GM18870 (cell line): ENCODE measurements around the gene ATP5PO.

ENCODE experiments used
- ATAC-seq: cut with Tn5 transposase; IDR thresholded peaks from one replicate; pipeline ENCODE4 v1.9.1; 2021; ENCODE audit warnings: moderate library complexity; ENCODE audit not compliant: unreplicated experiment

Gene ATP5PO

DNA sequence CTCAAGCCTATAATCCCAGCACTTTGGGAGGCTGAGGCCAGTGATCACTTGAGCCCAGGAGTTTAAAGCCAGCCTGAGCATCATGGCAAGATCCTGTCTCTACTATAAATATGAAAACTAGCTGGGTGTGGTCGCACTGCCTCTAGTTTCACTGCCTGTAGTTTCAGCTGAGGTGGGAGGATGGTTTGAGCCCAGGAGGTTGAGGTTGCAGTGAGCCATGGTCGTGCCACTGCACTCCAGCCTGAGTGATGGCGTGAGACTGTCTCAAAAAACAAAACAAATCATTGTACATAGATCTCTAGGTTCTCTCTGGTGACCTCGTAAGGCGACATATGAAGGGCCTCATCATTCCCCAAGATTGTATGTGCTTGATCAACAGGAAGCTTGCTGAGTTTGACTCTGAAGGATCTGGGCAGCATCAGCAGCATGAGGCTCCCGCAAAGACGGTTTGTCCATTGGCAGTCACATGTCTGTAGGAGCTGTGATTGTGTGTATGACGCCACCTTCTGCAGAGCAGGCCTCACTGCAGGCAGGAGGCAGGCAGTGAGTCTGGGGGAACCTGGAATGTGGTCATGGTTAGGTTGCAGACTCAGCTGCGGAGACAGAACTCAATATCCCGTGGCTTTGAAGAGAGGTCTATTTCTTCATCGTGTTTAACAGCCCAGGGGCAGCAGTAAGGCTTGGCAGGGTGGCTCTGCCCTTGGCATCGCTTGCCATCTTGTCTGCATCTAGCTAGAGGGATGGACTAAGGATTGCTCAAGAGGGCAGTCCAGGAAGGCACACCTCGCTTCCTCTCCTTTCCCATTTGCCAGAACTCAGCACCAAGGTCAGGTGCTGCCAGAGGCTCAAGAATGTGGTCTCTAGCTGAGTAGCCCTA lies 14.0 kb downstream of the ATP5PO start:
- no peak for ATAC-seq

DNA sequence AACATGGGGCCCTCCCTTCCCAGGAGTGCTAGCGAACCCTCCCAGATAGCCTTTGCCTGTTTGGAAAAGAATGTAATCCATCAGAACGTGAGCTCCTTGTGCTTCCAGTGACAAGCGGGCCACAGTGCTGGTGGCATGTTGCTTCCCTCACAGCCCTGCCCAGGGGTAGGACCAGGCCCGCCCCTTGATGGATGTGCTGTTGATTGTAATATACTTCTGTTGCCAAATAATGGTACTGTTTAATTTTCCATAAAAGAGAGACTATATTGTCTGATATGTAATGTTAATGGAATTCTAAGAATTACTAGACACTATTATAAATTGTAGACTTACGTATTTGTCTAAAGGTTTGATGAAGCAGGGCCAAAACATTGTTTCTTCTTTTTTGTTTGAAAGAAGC lies 16.4 kb downstream of the ATP5PO start:
- ATAC-seq = no peak

DNA sequence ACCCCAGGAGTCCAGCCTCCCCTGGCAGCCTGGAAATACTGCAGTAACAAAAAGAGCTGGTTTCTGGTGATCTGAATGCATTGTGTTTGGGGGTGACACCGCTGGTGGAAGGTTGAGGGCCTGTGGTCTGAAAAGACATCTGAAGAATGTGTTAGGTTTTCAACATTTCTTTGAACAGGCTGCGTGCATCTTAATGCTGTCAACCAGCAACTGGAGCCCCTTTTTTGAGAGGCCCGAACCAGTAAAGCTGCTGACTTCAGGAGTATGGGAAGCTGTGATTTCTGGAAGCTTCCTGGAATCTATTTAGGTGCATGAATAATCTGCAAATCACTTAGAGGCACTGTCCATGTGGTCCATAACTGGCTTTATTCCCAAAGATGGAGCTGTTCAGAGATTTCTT lies 17.0 kb downstream of the ATP5PO start:
- no peak for ATAC-seq

DNA sequence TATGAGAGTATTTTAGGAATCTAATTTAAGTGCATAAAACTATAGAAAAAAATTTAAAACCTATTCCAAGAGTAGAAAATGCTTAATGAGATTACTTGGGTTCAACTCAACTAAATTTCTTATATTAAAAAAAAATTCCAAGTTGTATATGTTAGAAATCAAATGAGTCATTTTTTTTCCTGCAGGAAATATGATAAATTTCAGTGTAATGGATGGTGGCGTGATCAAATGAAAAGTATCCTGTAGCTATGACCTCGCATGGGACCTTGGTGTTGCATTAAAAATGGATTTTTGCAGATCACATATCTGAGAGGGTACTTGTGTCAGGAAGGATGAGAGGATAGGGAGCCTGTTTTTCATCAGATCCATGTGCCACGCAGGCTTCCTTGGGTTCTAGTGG lies 17.9 kb downstream of the ATP5PO start:
- ATAC-seq = no peak

DNA sequence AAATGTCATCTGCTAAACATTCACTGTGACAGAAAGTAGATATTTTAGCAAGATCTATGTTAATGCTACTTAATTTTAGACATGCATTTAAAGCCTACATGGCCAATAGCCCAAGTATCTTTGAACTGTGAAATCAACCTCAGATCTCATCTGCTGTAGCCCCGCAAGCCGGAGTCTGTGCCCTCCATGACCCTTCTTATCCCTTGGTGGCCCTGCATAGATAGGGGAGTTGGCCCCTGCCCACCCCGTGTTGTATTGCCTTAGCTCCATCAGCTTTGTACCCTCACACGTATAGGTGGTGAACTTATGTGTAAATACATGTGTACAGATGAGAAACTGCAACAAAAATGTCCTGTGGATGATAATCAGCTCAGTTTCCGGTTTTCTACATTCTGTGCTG lies 18.5 kb downstream of the ATP5PO start:
- ATAC-seq = no peak

DNA sequence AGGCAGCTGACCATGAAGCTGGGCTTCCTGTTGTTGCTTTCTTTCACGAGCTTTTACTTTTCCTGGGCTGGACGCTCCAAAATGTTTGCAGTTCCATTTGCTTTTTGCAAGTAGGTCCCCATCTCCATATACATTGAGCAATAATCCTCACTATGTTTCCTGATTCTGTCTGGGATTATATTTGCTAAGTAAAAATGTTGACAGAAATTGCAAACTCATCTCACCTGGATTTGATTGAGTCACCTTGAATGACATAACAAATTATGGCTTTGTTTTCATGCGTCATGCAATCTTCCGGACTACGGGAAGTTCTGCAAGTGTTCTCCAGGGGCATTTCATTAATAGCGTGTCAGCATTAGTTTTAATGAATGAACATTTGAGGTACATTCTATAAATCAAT lies 18.9 kb downstream of the ATP5PO start:
- no peak for ATAC-seq

DNA sequence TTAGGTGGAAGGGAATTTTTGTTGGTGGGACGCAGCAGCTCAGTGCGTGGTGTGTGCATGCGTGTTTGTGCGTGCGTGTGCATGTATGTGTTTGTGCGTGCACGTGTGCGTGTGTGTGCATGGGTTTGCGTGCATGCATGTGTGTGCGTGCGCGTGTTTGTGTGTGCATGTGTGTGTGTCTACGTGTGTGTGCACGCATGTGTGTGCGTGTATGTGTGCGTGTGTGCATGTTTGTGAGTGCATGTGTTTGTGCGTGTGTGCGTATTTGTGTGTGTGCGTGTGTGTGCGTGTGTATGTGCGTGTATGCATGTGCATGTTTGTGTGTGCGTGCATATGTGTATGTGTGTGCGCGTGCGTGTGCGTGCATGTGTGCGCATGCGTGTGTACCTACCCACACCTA lies 20.2 kb downstream of the ATP5PO start:
- ATAC-seq = no peak

DNA sequence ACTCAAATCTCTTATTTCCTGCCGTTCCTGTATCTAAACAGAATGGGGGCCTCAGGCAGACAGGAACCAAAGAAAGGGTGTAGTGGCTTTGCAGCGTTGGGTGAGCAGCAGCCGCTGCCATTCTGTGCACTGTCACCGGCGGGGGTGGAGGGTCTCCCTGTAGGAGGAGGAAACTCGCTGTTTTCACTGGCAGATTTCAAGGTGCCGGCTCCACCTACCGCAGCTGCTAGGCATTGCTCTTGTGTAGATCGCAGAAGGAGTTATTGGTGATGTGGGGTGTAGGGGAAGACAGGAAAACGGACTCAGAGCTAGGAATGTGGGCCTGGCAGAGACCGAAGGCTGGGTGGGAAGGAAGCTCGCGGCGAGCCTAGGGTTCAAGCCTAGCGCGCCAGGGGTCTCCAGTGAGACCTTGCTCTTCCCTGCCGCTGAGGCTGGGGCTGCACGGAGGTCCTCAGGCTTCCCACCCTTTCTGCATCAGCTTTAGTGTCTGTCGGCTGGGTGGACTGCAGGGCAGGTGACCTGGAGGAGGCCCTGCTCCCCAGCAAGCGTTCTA lies 20.8 kb downstream of the ATP5PO start:
- ATAC-seq = no peak

DNA sequence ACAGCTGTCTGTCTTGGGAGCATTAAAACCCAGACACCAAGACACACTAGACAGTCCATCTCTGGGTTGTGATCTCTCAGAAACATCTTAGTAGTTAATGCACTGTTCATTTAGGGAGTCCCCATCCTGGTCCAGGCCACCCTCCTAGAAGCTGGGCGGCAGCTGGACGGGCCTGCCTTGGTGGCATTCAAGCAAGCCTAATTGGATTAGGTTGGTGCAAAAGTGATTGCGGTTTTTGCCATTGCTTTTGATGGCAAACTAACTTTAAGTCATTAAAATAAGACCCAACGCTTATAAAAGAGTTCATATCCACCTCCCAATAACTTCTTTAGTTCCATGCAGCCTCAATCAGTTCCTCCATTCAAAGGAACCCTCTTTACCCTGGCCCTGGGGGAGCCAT lies 21.7 kb downstream of the ATP5PO start:
- ATAC-seq = no peak

DNA sequence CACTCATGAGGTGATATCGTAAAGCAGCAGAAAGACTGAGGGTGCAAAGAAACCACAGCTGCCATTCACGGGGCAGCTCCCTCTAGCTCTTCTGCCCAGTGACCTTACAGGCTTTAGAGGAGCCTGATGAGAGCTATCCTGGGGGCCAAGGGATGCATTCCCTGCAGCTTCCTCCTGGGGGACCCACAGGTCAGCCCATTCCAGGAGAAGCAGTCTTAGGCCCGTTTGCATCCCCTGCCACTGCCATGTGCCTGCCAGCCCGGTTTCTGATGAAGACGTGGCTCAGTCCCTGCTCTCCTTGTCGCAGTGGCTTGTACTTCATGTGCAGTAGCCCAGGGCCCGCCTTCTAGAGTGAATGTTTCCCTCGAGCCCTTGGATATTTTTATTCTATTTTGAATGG lies 22.8 kb downstream of the ATP5PO start:
- ATAC-seq = no peak

DNA sequence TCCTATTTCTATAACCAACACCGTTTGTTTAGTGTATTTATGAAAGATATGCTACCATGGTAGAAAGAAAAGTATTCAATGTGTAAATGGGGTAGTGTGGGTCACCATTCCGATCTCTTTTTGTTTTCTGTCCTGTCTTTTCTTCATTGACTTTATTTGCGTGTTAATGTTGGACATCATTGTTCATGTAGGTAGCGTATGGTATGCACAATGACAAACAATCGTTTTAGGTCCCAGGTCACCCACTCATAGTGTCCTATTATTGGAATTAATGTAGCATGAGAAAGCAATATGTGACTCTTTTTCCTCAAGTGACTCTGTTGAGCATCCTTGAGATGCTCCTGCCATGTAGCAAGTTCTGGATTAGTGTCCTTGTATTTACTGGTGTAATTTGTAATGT lies 25.4 kb downstream of the ATP5PO start:
- ATAC-seq = no peak

DNA sequence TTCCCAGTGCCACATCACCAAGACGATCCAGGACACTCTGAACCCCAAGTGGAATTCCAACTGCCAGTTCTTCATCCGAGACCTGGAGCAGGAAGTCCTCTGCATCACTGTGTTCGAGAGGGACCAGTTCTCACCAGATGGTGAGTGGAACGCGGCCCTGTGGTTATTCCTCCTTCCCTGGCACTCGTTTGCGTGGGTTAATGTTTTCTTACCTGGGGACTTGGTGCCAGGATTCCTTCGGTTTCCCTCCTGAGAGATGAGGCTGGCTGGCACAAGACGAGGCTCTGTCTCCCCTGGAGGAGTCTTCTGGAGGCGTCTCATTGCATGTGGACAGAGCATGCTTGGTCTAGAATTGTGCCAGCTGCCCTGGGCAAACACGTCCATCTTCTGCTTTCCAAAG lies 29.3 kb downstream of the ATP5PO start:
- no peak for ATAC-seq

DNA sequence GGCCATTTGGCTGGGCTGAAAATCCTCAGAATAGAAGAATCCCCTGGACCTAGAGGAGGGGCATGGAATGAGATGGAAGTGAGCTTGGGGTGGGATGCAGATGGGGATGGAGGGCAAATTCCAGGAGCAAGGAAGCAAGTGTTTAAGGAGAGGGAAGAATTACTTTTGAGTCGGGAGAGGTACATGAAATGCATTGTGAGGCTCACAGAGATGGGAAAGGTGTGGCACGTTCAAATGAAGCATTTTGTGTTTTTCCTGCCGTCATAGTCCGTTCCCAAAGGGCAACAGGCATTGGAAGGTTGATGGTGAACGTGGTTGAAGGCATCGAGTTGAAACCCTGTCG lies 30.5 kb downstream of the ATP5PO start:
- no peak for ATAC-seq

DNA sequence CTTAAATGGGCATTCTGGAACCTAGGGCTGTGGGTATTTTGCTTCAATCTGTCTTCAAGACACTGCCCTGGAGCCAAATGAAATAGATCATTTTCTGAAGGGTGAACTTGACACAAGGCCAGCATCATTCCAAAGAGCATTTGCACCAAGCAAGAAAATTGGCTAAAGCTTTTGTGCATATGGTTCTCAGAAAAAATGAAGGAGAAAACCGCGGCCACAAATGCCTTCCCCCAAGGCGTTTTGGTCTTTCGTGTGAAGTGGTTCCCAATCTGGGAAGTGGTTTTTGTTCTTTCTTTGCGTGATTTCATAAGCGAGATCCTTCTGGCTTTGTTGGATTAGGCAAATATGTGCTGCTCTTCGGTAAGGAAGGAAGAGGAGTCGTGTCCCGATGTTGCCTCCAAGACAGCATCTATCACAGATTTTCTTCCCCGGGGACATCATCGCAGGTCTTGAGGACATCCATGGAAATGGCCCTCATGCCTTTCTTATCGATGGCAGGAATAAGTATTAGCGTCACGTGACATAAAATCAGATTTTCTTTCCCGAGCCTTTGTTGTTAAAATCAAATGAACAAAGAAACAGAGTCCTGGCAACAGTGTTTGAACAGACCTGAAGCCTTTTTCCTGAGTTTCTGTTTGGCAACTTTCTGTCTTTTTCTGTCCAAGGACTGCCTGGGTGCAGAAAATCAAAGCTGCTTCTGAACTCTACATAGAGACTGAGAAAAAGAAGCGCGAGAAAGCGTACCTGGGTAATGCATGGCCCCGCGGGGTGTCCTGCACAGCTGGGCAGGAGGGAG lies 31.0 kb downstream of the ATP5PO start:
- ATAC-seq = no peak

DNA sequence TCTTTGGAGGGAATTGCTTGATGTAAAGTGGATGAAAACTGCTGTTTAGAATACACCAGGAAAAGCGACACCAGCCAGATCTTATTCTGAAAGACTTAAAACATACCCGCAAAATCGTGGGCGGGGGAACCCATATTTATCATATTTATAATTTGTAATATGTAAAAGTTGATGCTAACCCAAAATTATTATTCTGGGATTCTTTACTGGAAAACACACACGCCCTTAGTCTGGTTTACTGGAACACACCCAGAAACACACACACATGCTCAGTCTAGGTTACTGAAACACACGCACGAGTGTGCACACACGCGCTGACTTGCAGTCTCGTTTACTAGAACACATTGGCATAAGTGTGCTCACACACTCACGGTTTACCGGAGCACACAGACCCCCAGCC lies 32.5 kb downstream of the ATP5PO start:
- ATAC-seq = no peak

DNA sequence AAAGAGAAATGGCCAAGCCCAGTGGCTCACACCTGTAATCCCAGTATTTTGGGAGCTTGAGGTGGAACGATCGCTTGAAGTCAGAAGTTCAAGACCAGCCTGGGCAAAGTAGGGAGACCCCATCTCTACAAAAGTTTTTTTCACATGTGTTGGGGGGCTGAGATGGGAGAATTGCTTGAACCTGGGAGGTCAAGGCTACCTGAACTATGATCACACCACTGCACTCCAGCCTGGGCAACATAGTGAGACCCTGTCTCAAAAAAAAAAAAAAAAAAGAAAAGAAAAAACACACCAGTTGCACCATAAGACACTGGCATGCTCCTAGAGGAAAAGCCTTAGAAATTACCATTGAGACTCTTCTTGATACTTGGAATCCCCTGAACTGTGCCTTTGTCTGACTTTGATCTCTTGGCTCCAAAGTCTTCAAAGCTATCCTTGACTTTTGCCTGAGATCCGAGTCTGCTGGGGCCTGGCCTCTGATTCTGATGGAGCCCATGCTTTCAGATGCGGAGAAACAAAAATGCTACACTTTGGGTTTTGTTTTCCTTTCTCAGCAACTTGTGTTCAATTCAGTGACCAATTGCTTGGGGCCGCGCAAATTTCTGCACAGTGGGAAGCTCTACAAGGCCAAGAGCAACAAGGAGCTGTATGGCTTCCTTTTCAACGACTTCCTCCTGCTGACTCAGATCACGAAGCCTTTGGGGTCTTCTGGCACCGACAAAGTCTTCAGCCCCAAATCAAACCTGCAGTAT lies 33.7 kb downstream of the ATP5PO start:
- ATAC-seq = no peak

DNA sequence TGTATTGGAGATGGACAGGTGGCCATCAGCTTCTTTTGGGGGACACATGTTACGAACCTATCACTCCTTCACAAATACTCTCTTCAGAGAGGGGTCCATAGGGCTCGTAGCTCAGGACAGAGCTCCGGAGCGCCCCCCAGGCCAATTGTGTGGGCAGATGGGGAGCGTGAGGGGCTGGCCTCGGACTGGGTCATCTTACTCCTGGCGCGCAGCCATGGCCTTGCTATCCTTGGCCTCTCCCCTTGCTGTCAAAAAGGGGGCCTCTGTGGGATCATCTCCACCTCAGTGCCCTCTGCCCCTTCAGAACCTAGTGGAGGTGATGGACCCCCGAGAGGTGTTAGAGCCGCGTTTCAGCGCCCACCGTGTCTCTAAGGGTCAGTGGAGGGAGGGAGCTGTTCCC lies 35.0 kb downstream of the ATP5PO start:
- ATAC-seq = no peak

DNA sequence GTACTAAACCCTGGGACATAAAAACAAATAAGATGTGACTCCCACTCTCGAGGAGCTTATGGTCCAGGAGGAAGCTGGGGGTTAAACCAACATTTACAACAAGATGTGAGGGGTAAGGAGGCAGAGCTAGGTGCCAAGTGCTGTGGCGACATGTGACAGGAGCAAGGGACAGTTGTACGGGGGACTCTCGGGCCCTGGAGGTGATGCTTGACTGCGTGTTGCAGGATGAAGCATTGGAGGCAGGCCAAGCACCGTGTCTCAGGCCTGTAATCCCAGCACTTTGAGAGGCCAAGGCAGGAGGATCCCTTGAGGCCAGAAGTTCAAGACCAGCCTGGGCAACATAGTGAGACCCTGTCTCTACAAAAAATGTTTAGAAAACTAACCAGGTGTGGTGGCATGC lies 36.8 kb downstream of the ATP5PO start:
- ATAC-seq = no peak

DNA sequence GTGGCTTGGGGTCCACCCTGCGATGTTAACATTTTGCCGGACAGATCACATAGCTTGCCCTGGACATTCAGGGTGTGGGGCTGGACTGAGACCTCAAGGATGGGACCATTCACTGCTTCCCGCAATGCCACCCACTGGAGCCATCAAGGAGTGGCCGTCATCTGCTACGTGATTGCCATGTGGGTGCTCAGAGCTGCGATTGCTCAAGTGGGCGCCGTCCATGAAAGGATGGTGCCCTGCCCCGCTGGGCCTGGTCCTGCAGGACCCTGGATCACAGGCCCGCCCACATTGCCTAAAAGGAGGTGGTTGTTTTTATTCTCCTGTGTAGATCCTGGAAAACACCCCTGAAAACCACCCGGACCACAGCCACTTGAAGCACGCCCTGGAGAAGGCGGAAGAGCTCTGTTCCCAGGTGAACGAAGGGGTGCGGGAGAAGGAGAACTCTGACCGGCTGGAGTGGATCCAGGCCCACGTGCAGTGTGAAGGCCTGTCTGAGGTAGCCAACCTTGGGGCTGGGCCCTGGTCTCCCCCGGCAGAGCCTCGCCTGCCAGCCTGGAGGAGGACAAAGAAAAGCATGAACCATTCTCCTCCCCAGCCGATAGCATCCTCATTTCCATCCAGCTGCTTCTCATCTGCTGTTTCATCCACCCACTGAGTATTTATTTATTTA lies 40.4 kb downstream of the ATP5PO start:
- ATAC-seq = no peak

DNA sequence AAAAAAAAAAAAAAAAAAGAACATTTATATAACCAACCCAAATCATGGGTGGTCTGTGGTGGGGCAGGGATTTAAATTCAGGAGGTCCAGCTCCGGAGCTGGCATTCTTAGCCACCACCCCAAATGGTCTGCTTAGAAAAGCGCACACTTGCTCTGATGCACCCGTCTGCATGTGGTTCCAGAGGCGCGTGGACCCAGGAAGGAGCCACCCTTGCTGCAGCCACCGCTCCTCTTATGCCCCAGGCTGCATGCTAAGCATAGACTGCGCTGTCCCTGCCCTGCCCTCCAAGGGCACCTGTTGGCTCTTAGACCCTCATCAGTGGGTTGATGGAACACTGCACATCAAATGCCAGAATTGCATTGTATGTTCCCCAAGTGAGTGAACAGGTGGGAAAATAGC lies 41.4 kb downstream of the ATP5PO start:
- no peak for ATAC-seq
